GM12874 (cell line): ENCODE data around the gene WDR93.

Experiments used
- CTCF ChIP-seq: IDR thresholded peaks from 2 replicates; pipeline ENCODE4 v1.5.1; 2011; ENCODE audit warnings: low read depth, mild to moderate bottlenecking, control low read depth, low read length, moderate library complexity; ENCODE audit not compliant: insufficient read depth

WDR93 gene

GRCh38 chr15:89725064-89725463 is 34.5 kb downstream of the WDR93 start:
- no peak for TF ChIP-seq CTCF

GRCh38 chr15:89728254-89728653 is 37.6 kb downstream of the WDR93 start:
- TF ChIP-seq CTCF, result no peak

GRCh38 chr15:89731275-89731674 is 40.7 kb downstream of the WDR93 start:
- TF ChIP-seq CTCF, result no peak

- no peak for TF ChIP-seq CTCF
These were observed 42.0 kb downstream of the WDR93 start for GRCh38 chr15:89732451-89733172.

DNA sequence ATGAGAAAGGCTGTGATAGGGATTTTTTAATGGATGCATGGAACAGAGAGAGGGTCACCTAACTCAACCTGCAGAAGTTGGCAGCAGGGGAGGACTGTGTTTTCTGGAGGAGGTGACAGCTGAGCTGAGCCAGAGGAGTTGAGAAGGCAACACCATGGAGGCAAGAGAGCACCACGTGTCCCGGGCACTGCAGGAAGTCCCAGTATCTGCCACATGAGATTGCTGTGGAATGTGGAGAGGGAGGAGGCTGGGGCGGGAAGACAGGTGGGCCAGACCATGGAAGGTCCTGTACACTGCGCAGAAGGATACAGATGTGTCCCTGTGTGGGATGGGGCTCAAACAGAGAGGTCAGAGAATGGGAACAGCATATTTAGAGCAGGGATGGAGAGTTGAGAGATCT is 45.2 kb downstream of the WDR93 start:
- no peak for TF ChIP-seq CTCF

DNA sequence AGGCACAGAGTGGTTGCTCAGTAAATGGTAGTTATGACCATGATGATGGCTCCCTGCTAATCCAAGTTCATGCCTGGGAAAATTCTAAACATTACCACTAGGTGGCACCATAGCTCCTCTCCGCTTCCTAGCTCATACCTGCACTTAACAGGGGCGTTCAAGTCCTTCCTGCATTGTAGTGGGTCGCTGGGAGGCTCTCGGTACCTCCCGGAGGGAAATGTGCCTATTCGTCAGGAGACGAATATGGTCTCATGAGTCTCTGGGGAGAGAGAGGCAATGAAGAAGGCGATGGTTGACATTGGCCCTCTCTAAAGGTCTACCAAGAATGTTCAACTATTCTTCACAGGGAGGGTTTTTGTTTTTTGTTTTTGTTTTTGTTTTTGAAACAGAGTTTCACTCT is 49.5 kb downstream of the WDR93 start:
- peak; percentile 74 for TF ChIP-seq CTCF

DNA sequence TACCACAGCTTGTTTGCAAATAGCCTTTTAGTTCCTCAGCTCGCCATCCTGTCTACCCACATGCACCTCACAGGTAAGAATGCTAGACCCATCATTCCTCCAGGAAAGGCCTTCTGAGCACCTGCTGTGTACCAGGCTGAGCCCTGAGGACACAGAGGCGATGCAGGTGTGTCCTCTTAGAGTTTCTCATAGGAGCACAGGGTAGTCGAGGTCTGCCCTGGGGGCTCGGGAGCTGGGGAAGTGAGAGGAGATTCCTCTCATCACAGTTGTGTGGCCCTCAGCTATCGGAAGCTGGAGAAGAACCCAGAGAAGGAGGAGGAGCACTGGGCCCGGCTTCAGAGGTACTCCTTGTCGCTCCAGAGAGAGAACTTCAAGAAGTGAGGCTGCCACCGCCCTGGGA is 52.4 kb downstream of the WDR93 start:
- no peak for TF ChIP-seq CTCF
